Measurements from ENCODE around the gene H1-8. TPM values are rescaled to one million over a fixed set of nuclear protein-coding genes. Genes with fewer than 3 reads are reported as not detected.

Gene H1-8
- total RNA-seq, 1 experiment from 2014 or later: not detected

GRCh38 chr3:129577366-129577765 is 34.4 kb downstream of the H1-8 start:
- H4K91ac ChIP-seq (ENCODE audit: insufficient read length, low read depth, low read length): no peak overlapping the region
- no peaks in the 10 kb centered on the region for H3K9me3 ChIP-seq (ENCODE audit: control insufficient read depth, low read depth, low read length)
- no peak overlapping the region for H3T11ph ChIP-seq (ENCODE audit: low read length)
- H3K4me2 ChIP-seq (ENCODE audit: insufficient read depth, insufficient read length, low read length): no peak overlapping the region
- no peak for TF ChIP-seq CTCF (conservative IDR thresholded peaks at IDR 0.05)
- H2BK5ac ChIP-seq (ENCODE audit: insufficient read length, low read length): no peak overlapping the region
- H3K4me1 ChIP-seq (ENCODE audit: insufficient read depth, low read length): no peaks in the 10 kb centered on the region
- no peaks in the 10 kb centered on the region for H3K27me3 ChIP-seq (ENCODE audit: insufficient read depth, low read length)
- no peak overlapping the region for H2BK15ac ChIP-seq (ENCODE audit: low read depth, low read length)
- H4K8ac ChIP-seq (replicated peaks; ENCODE audit: insufficient read length, low read depth, low read length): no peak overlapping the region
- DNase-seq: no peak
- no peak overlapping the region for H3K56ac ChIP-seq (ENCODE audit: insufficient read length, low read depth, low read length)
- H2BK20ac ChIP-seq (ENCODE audit: low read depth, low read length, poor library complexity, severe bottlenecking): no peak overlapping the region
- H3K4me1 Mint-ChIP-seq: peaks cover 17 to 20% of the 10 kb centered on the region in 2 experiments
- no peak overlapping the region for H2BK120ac ChIP-seq (ENCODE audit: low read depth, low read length, poor library complexity, severe bottlenecking)
- H3K79me2 ChIP-seq (ENCODE audit: insufficient read depth, low read length): no peaks in the 10 kb centered on the region
- H3K4me3 Mint-ChIP-seq: no peak overlapping the region
- no peak overlapping the region for H3K27ac Mint-ChIP-seq
- H3K79me1 ChIP-seq (ENCODE audit: insufficient read depth, low read depth, low read length, poor library complexity, severe bottlenecking): no peaks in the 10 kb centered on the region
- no peaks in the 10 kb centered on the region for H3K9me3 Mint-ChIP-seq
- no peak overlapping the region for H4K5ac ChIP-seq (ENCODE audit: insufficient read length, low read depth, low read length)
- H3K4ac ChIP-seq (ENCODE audit: low read depth, low read length): no peak overlapping the region
- H3K27me3 Mint-ChIP-seq (ENCODE audit: low read depth): no peaks in the 10 kb centered on the region
- no CpG with 5 or more reads among the region's 17 CpGs for WGBS (ENCODE audit: extremely low coverage, insufficient read length, low lambda C conversion rate)
- H4K20me1 ChIP-seq (ENCODE audit: control insufficient read depth, insufficient read depth, insufficient read length): no peaks in the 10 kb centered on the region
- no peak overlapping the region for H2AK5ac ChIP-seq (ENCODE audit: insufficient read length, low read length)
- no peaks in the 10 kb centered on the region for H3K23me2 ChIP-seq (ENCODE audit: insufficient read length, low read depth, low read length, poor library complexity, severe bottlenecking)
- no peak overlapping the region for H3K23ac ChIP-seq (ENCODE audit: insufficient read length, low read depth, low read length)
- H3K18ac ChIP-seq (ENCODE audit: insufficient read length, low read depth, low read length): no peak overlapping the region
- H2AFZ ChIP-seq (ENCODE audit: low read length): no peak overlapping the region
- H3K9ac ChIP-seq (ENCODE audit: extremely low read depth, insufficient read length, low read length): no peak overlapping the region
- no peak overlapping the region for H3K27ac ChIP-seq (ENCODE audit: insufficient read length, low read depth, low read length)
- no peak overlapping the region for H2BK12ac ChIP-seq (ENCODE audit: insufficient read length, low read depth, low read length)
- H3K36me3 Mint-ChIP-seq (ENCODE audit: insufficient read depth in 1 of 3, low read depth in 3 of 3): 0 out of 7 replicates have a peak, but pooled peaks cover 0 to 2% (median 0%) of the 10 kb centered on the region in 3 experiments
- H3K14ac ChIP-seq (ENCODE audit: insufficient read depth, low read length): no peak overlapping the region

Data from H9 (cell line).